GM12892 (cell line): ENCODE measurements around the gene KIN.

ENCODE experiments used
- POLR2A ChIP-seq: IDR thresholded peaks from 2 replicates; pipeline ENCODE4 v1.6.1; 2011; ENCODE audit warnings: low read depth, low read length, control low read depth
- POLR2AphosphoS5 ChIP-seq: IDR thresholded peaks from 2 replicates; pipeline ENCODE4 v1.6.1; 2011; ENCODE audit warnings: low read depth, low read length, control low read depth
- TAF1 ChIP-seq: IDR thresholded peaks from 2 replicates; pipeline ENCODE4 v1.6.1; 2011; ENCODE audit warnings: low read depth, mild to moderate bottlenecking, control low read depth, low read length, borderline replicate concordance

- no peak for TF ChIP-seq POLR2A
- no peak for TF ChIP-seq POLR2AphosphoS5
- no peak for TF ChIP-seq TAF1
Observed at GRCh38 chr10:7819121-7819460, 31.3 kb upstream of the KIN start.
